Glomerular endothelial cell (primary cell): ENCODE measurements around the gene TMEM185B. TPM values are rescaled to one million over a fixed set of nuclear protein-coding genes. Genes with fewer than 3 reads are reported as not detected.
"Not testable (repeated sequence)": the region's sequence is repeated elsewhere in the genome, so short reads cannot be mapped to it uniquely, and the experiment has no call there.

Experiments used
- DNase-seq: peaks from one replicate; pipeline ENCODE4 v3.0.0-alpha.2; 2011; ENCODE audit warnings: low read depth, low spot score; ENCODE audit errors: extremely low read depth
- total RNA-seq: library from RNA; depleted of rRNA; stranded (reverse); fragments of >200 nt; gene quantifications from 2 replicates; pipeline ENCODE4 v1.2.3, GENCODE V29; 2015

TMEM185B gene
- total RNA-seq = 39.1 and 40.3 TPM in 2 replicates

- DNase-seq = no peak
Measured at GRCh38 chr2:120223034-120223912, at the start of gene TMEM185B. Gene TMEM185B, minus strand, starts transcription at chr2:120223400. Its CDS starts 424 bp downstream, at chr2:120222976.

GRCh38 chr2:120271711-120272379, 48.6 kb upstream of the TMEM185B start:
- no peak for DNase-seq

- no peak for DNase-seq
Measured at GRCh38 chr2:120269816-120270215, 46.6 kb upstream of the TMEM185B start.

DNA sequence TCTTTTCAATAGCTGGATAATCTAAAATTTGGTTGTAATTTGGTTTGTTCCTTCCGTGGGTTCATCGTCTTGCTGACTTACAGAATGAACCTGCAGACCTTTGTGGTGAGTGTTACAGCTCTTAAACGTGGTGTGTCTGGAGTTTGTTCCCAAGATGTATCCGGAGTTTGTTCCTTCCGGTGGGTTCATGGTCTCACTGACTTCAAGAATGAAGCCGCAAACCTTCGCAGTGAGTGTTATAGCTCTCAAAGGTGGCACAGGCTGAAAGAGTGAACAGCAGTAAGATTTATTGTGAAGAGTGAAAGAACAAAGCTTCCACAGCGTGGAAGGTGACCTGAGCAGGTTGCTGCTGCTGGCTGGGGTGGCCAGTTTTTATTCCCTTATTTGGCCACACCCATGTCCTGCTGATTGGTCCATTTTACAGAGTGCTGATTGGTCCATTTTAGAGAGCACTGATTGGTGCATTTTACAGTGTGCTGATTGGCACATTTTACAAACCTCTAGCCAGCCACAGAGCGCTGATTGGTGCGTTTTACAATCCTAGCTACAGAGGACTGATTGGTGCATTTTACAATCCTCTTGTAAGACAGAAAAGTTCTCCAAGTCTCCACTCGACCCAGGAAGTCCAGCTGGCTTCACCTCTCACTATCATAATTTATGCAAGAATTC, 46.0 kb upstream of the TMEM185B start:
- DNase-seq = no peak

DNA sequence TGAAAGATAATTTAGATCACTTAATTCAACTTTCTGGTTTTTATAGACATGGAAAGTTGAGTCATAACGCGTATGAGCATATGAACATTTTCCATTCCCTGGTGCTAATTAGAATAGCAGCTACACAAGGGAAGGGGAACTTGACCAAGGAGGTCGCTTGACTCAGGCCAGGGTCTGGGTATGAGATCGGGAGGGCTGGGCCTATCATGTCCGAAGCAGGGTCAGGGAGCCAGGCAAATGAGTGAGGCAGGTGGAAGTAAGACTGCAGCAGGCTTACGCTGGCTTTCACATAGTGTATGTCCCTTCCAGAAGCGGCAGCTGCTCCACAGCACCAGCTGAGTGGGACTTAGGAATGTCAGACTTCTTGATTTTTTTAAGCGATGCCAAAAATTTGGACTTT, 44.1 kb upstream of the TMEM185B start:
- no peak for DNase-seq

GRCh38 chr2:120265006-120265405, 41.8 kb upstream of the TMEM185B start:
- no peak for DNase-seq

DNA sequence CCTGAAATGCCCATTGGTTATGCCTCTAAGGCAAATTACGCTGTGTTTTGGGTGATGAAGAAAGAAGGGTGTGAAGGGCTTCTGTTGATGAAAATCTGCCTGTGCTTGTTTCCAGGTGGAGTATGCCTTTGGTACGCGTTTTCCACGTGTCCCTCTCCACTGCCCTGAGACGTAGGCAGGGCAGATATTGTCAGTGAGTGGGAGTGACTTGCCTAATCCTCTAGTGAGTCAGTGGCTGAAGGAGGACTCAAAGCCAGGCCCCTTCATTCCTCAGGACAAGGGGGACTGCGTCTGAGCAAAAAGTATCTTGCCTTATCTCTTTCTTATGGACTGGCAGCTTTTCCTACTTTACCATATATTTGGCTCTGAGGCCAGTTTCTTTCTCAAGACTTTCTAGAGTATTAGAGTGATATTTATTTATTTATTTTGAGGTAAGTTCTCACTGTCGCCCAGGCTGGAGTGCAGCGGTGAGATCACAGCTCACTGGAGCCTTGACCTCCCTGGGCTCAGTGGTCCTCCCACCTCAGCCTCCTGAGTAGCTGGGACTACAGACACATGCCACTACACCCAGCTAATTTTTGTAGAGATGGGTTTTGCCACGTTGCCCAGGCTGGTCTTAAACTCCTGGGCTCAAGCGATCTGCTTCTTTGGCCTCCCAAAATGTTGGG, 39.7 kb upstream of the TMEM185B start:
- no peak for DNase-seq

- DNase-seq = no peak
Measured at GRCh38 chr2:120262150-120262549, 39.0 kb upstream of the TMEM185B start.

DNA sequence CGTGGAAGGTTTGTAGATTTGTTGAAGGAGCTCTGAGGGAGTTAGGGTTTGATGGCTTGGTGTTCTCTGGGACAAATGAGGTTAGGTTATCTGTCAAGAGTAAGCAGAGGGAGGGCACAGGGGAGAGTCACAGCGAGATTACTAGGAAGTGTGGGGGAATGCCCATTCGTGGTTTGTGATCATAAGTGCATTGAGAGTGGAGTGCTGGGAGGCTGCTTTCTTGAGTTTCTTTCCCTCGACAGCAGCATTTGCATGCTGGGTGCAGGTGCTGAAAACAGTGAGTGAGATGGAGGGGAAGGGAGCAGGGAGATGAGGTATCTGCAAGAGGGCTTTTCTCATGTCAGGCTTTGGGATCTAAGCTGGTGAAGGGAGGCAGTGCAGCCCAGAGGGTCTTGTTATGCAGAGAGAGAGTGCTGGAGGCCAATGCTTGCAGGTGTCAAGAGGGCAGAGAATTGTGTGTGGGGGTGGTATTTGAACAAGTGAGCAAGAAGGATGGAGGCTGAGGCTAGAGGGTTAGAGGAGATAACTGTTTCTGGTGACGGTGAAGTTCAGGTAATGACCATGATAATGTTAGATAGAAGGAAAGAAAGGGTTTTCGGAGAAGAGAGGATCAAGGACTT, 38.3 kb upstream of the TMEM185B start:
- no peak for DNase-seq

- DNase-seq = no peak
Measured at GRCh38 chr2:120260736-120261135, 37.5 kb upstream of the TMEM185B start.

GRCh38 chr2:120259939-120260338, 36.7 kb upstream of the TMEM185B start:
- DNase-seq = not testable (repeated sequence)

DNA sequence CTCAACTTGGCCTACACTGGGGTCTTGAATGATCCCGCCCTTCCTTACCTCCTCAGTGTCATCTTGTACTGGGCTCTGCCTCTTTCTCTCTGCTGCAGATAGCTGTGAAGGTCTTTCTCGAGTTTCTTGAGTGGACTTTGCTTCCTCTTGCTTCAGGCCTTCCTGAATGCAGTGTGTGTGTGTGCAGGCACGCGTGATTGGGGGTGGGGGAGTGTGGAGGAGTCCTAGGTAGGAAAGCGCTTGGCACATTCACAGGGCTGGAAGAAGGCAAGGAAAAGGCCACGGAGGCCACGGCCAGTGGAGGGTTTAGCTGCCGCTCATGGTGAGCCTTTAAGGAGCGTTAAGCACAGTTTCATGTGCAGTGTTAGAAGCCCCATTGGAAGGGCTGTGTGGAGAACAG, 35.0 kb upstream of the TMEM185B start:
- no peak for DNase-seq

DNA sequence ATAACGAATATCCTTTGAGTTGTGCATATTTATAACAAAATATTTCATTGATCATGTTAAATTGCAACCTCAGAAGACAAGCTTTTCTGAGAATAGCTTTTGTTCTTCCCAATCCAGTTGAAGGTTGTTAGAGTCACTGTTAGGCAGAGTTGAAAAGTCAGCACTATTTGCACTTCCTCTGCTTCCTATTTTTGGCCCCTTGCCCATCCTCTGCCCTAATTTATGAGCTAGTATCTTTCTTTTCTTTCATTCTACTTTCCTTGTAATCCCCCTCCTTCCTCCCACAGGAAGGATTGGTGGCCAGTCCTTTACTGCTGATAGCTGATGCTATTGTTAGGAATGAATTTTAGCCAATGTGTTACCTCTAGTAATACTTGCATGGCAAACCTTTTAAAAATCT, 34.3 kb upstream of the TMEM185B start:
- no peak for DNase-seq

GRCh38 chr2:120256651-120257000, 33.4 kb upstream of the TMEM185B start:
- DNase-seq = no peak

DNA sequence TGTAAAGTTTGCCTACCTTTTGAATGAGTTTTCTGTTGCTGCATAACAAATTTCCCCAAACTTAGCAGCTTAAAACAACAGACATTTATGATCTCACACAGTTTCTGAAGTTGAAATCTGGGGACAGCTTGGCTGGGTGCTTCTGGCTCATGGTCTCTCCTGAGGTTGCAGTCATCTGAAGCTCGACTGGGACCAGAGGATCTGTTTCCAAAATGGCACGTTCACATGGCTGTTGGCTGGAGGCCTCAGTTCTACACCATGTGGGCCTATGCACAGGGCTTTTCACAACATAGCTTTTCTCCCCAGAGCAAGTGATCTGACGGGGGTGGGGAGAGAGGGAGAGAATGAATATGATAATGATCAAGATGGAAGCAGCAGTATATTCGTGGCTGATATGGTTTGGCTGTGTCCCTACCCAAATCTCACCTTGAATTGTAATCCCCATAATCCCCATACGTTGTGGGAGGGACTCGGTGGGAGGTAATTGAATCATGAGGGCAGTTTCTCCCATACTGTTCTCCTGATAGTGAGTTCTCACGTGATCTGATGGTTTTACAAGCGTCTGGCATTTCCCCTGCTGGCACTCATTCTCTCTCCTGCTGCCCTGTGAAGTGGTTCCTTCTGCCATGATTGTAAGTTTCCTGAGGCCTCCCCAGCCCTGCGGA, 32.9 kb upstream of the TMEM185B start:
- DNase-seq = no peak

DNA sequence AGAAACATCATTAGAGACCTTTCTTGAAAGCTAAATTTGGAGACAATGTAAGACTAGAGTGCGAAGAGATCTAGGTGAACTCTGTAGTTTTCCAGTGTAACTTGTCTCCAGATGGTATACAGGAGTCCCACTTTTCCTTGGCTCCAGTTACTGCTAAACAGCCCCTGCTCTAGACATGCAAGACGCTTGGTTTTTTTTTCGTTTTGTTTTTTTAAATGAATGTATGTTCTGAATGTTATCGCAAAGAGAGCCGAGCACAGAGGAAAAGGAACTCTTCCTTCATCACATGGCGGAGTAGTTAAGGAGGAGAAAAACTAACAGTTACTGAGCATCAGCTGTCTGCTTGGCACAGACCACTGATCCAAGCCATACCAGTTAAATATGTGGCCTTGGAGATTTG, 31.9 kb upstream of the TMEM185B start:
- no peak for DNase-seq

DNA sequence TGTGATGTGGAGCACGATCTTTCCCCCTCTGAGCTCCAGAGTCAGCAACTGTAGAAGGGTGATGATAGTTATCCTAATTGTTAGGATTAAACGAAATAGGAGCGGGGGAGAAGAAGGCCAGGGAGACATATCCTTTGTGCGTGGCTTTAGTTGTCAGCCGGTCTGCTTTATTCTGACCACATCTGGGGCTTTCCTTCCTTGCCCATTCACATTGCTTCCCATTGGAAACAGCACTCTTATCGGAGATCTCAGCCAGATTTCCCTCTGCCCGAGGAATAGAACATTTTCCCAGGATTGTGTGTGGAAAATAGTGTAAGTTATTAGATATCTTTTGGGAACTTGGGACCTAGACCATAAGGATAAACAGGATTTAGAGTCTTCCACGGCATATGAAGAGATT, 31.0 kb upstream of the TMEM185B start:
- no peak for DNase-seq

- DNase-seq = no peak
Measured at GRCh38 chr2:120253021-120253882, 30.1 kb upstream of the TMEM185B start.
